Measurements from ENCODE around the gene ZNF311.
A peak's percentile ranks its signal among the peaks of the same experiment; 100 is the strongest.
"Not testable (repeated sequence)": the region's sequence is repeated elsewhere in the genome, so short reads cannot be mapped to it uniquely, and the experiment has no call there.

ZNF311 gene

GRCh38 chr6:28953585-28954258 is 51.4 kb downstream of the ZNF311 start:
- DNase-seq (ENCODE audit: low read depth in 2 of 2): no peak

- DNase-seq (ENCODE audit: low read depth in 2 of 2): peak; percentile 48 to 61
These were observed 52.0 kb downstream of the ZNF311 start for GRCh38 chr6:28953039-28953584.

GRCh38 chr6:28949656-28950195 is 55.4 kb downstream of the ZNF311 start:
- DNase-seq (ENCODE audit: low read depth in 2 of 2): not testable (repeated sequence)

- DNase-seq (ENCODE audit: low read depth in 2 of 2): no peak
These were observed 56.2 kb downstream of the ZNF311 start for GRCh38 chr6:28948782-28949486.

- DNase-seq (ENCODE audit: low read depth in 2 of 2): no peak
These were observed 57.3 kb downstream of the ZNF311 start for GRCh38 chr6:28947831-28948270.

GRCh38 chr6:28947067-28947765 is 57.9 kb downstream of the ZNF311 start:
- DNase-seq (ENCODE audit: low read depth in 2 of 2): no peak

DNA sequence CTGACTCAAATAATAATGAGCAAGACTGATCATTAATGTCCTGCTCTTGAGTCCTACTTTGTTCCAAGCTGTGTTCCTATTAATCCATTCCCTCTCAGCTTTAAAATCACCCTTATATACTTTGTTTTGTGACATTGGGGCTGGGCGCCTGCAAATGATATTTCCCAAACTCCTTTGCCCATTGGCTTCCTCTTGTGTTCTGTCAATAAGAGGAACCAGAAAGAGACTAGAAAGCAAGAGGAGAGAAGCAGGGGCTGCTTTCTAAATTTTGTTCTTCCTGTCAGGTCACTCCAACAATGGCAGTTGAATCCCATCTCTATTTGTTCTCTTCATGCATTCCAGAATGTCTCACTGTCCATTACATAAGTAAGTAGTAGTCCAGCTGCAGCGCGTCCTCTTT is 59.8 kb downstream of the ZNF311 start:
- no peak for DNase-seq (ENCODE audit: low read depth in 2 of 2)

Data from stimulated activated CD4-positive, alpha-beta T cell treated with anti-CD3 and anti-CD28 coated beads, Interleukin-4, amount 100 ng/mL, for 48 hours (primary cell).